ENCODE data around the gene COL5A1.
"Not testable (repeated sequence)": the region's sequence is repeated elsewhere in the genome, so short reads cannot be mapped to it uniquely, and the experiment has no call there.

The COL5A1 gene

GRCh38 chr9:134655586-134656333 lies 14.2 kb downstream of the COL5A1 start:
- in situ Hi-C loops (cut with MboI; ENCODE audit: low sequenced_read_pairs), result no loop called here

GRCh38 chr9:134656334-134657006 lies 14.9 kb downstream of the COL5A1 start:
- in situ Hi-C loops (cut with MboI; ENCODE audit: low sequenced_read_pairs), result no loop called here

GRCh38 chr9:134657666-134658377 lies 16.2 kb downstream of the COL5A1 start:
- in situ Hi-C loops (cut with MboI; ENCODE audit: low sequenced_read_pairs), result no loop called here

DNA sequence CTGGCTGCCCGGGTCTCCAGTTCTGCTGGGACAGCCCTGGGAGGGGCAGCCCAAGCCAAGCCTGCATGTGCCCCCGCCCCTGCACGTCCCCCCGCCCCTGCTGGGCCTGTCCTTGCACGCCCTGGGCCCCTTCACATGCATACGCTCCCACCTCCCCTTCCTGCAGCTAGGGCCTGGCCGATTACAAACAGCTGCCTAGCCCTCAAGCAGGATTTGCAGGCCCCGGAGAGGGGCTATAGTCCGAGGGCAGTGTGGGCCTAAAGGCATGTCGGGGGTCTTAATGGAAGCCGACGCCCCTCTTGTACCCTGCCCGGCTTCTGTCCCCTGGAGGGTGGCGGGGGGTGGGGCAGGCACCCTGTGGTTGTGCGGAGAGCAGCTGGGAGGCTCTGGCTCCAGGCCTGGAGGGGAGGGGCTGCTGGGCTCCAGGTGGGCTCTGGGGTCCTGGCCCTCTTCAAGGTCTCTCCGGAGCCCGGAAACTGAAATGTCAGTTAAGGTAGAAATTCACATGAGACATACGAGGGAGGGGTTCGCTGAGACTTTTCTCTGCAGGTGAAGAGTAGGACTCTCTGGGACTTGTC lies 16.9 kb downstream of the COL5A1 start:
- in situ Hi-C loops (cut with MboI; ENCODE audit: low sequenced_read_pairs), result no loop called here

- in situ Hi-C loops (cut with MboI; ENCODE audit: low sequenced_read_pairs), result no loop called here
Observed at GRCh38 chr9:134659688-134660131, 18.1 kb downstream of the COL5A1 start.

- in situ Hi-C loops (cut with MboI; ENCODE audit: low sequenced_read_pairs), result no loop called here
Observed at GRCh38 chr9:134660407-134660806, 18.8 kb downstream of the COL5A1 start.

- in situ Hi-C loops (cut with MboI; ENCODE audit: low sequenced_read_pairs), result no loop called here
Observed at GRCh38 chr9:134661299-134661698, 19.7 kb downstream of the COL5A1 start.

DNA sequence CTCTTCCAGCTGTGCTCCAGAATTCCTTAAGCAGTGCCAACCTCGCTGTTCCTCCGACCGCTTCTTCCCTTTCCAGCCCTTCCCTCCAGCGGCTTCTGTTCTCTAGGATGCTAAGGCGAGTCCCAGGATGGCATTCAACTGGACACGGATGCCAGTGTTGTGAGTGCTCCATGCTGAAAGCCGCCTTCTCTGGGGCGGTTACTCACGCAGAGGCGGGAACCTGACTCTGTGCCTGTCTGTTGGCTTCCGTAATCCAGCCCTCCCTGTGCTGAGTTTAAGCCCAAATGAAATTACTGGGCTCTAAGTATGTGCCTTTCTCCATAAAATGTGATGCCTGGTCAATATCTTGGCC lies 20.2 kb downstream of the COL5A1 start:
- in situ Hi-C loops (cut with MboI; ENCODE audit: low sequenced_read_pairs), result no loop called here

GRCh38 chr9:134662143-134662876 lies 20.7 kb downstream of the COL5A1 start:
- in situ Hi-C loops (cut with MboI; ENCODE audit: low sequenced_read_pairs), result no loop called here

DNA sequence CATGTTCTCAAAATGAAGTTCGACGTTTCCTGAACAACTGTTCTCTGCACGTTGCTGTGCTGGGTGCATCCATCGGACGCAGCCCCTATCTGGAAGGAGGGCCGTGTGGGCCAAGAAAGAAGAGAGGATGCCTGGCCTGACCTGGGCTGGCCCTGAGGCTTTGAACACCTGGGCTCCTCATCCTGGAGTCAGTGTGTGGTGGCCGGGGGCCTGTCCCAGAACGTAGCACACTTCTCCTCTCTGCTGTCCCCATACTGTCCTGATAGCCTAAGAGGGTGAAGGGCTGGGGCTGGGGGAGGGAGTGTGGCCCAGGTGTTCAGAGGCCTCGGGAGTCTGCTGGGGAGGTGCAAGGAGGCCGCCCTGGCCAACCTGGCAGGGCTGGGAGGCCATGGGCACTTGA lies 21.5 kb downstream of the COL5A1 start:
- in situ Hi-C loops (cut with MboI; ENCODE audit: low sequenced_read_pairs), result no loop called here

DNA sequence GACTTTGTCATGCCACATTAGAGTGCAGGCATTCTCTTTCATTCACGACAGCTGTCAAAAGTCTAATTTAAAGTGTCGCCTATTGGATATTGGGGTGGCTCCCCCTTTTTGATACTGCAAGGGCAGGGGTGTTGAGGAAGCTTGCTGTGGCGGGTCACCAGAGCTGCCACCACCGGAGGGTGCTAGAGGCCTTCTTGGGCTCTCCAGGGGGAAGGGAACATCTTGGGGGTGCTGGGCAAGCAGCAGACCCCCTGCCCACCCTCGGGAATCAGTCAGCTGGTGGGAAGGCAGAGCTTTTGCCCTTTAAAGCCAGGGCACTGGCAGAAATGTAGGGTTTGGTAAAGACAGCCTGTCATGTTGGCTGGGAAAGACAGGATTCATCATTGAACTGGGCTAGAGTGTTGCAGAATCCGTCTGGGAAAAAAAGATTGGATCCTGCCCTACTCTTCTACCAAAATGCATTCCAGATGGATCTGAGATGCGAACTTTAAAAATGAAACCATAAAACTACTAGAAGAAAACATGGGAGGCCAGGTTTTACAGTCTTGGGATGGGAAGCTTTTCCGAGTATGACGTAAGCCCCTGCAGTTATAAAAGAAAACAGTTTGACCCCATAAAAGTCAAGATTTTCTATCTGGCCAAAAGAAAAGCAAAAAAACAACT lies 22.3 kb downstream of the COL5A1 start:
- in situ Hi-C loops (cut with MboI; ENCODE audit: low sequenced_read_pairs), result no loop called here

GRCh38 chr9:134664446-134664845 lies 22.8 kb downstream of the COL5A1 start:
- in situ Hi-C loops (cut with MboI; ENCODE audit: low sequenced_read_pairs), result no loop called here

GRCh38 chr9:134666208-134666607 lies 24.6 kb downstream of the COL5A1 start:
- in situ Hi-C loops (cut with MboI; ENCODE audit: low sequenced_read_pairs), result no loop called here

DNA sequence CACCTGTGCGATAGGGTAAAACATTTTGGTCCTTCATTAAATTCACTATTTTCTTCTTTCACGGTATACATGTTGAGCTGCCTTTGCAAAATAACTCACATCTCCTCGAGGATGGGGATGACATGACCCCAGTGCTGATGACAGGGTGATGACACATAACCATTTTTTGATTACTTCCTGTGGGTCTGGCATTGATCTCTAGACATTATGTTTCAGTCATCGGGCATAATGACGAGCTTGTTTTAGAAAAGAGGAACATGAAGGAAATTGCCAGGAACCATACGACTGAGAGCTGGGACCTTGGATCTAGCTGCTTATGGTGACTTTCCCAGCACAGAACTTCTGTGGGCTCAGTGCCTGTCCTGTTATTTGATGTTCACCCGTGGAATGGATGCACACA lies 25.2 kb downstream of the COL5A1 start:
- in situ Hi-C loops (cut with MboI; ENCODE audit: low sequenced_read_pairs), result no loop called here

GRCh38 chr9:134668977-134669376 lies 27.4 kb downstream of the COL5A1 start:
- in situ Hi-C loops (cut with MboI; ENCODE audit: low sequenced_read_pairs), result not testable (repeated sequence)

DNA sequence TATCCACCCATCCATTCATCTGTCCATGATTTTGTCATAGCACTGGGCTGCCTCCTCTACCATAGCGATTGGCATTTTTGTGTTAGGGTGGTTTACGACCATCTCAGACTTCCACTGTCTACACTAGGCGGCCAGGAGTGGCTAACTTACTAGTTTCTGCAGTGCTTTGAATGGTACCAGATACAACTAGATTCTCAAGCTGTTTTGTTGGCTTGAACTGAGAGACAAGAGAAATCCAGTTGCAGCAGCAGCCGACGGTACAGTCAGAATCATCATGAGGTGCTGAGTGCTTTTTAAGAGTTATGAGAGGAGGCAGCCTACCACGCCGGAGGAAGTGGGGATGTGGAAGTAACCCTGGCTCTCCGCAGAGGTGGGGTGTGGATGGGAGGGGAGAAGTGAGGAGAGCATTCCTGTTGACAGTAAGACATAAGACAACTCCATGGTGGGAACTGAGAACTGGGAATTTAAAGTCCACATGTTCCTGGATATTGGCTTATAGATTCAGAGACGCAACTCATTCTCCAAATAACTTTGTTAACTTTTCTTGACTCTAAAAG lies 27.9 kb downstream of the COL5A1 start:
- in situ Hi-C loops (cut with MboI; ENCODE audit: low sequenced_read_pairs), result no loop called here

DNA sequence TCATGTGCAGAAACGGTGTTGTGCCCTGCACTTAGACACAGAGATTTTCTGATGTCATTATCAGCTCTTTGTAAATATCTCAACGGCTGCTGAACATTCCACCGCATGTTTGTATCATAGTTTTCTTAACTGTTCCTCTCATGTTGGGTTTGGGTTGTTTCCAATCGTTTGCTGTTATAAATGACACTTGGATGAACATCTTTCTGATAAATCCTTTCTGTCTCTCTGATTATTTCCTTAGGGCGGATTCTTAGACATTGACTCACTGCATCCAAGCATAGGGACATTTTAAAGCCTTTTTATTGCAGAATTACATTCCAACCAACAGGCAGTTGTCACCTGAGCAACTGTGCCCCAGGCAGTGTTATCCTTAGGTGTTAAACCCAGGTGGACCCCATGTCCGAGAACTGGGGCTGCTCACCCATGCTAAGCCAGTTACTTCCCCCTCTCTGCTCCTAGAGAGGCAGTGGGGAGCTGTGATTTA lies 28.5 kb downstream of the COL5A1 start:
- in situ Hi-C loops (cut with MboI; ENCODE audit: low sequenced_read_pairs), result no loop called here

GRCh38 chr9:134670851-134671281 lies 29.3 kb downstream of the COL5A1 start:
- in situ Hi-C loops (cut with MboI; ENCODE audit: low sequenced_read_pairs), result no loop called here

- in situ Hi-C loops (cut with MboI; ENCODE audit: low sequenced_read_pairs), result no loop called here
Observed at GRCh38 chr9:134671341-134672113, 29.9 kb downstream of the COL5A1 start.
